Measurements from ENCODE around the gene HMGXB4.

- TF ChIP-seq CHD4 (IDR thresholded peaks at IDR 0.05; ENCODE audit: borderline replicate concordance, low read length) (no peak), BHLHE40 (IDR thresholded peaks at IDR 0.05; ENCODE audit: low read length) (no peak), SUZ12 (IDR thresholded peaks at IDR 0.05; ENCODE audit: low read depth, low read length) (no peak), CREM (IDR thresholded peaks at IDR 0.05) (no peak), CREM (CRISPR knock-in tag; IDR thresholded peaks at IDR 0.05) (no peak), CREB1 (IDR thresholded peaks at IDR 0.05) (no peak), CREB1 (CRISPR knock-in tag; IDR thresholded peaks at IDR 0.05) (no peak)
Observed at GRCh38 chr22:35335936-35336781, 78.9 kb downstream of the HMGXB4 start.

Measured in HepG2 (cell line).